NT2/D1 (cell line): ENCODE results near the gene INO80D.
A peak's percentile ranks its signal among the peaks of the same experiment; 100 is the strongest.

ENCODE experiments used
- DNase-seq: peaks from one replicate; pipeline ENCODE4 v3.0.0-alpha.2; 2011; ENCODE audit warnings: low read depth, low spot score
- H3K27me3 ChIP-seq: 2 replicates; pipeline ENCODE4 v1.6.0; 2011; ENCODE audit warnings: mild to moderate bottlenecking; ENCODE audit not compliant: insufficient read length, insufficient read depth
- H3K36me3 ChIP-seq: 2 replicates; pipeline ENCODE4 v1.6.1; 2011; ENCODE audit warnings: mild to moderate bottlenecking, low read length, mixed read lengths; ENCODE audit not compliant: insufficient read depth, insufficient read length
- H3K4me1 ChIP-seq: 2 replicates; pipeline ENCODE4 v1.5.1; 2011; ENCODE audit not compliant: insufficient read depth, insufficient read length
- H3K4me3 ChIP-seq: 2 replicates; pipeline ENCODE4 v1.5.1; 2011; ENCODE audit warnings: low read depth; ENCODE audit not compliant: insufficient read length
- H3K9ac ChIP-seq: 2 replicates; pipeline ENCODE4 v1.6.0; 2011; ENCODE audit warnings: low read depth; ENCODE audit not compliant: insufficient read length
- H3K9me3 ChIP-seq: 2 replicates; pipeline ENCODE4 v1.5.1; 2011; ENCODE audit warnings: mild to moderate bottlenecking, low read length; ENCODE audit not compliant: insufficient read depth
- SUZ12 ChIP-seq: IDR thresholded peaks from 2 replicates; pipeline ENCODE4 v1.6.1; 2011; ENCODE audit not compliant: insufficient read length, insufficient read depth; ENCODE audit errors: extremely low read depth
- YY1 ChIP-seq: IDR thresholded peaks from 2 replicates; pipeline ENCODE4 v1.6.1; 2011; ENCODE audit not compliant: insufficient read length, insufficient read depth
- ZNF274 ChIP-seq: IDR thresholded peaks from 2 replicates; pipeline ENCODE4 v1.6.1; 2011; ENCODE audit warnings: mild to moderate bottlenecking, low read depth, low read length

INO80D gene

DNA sequence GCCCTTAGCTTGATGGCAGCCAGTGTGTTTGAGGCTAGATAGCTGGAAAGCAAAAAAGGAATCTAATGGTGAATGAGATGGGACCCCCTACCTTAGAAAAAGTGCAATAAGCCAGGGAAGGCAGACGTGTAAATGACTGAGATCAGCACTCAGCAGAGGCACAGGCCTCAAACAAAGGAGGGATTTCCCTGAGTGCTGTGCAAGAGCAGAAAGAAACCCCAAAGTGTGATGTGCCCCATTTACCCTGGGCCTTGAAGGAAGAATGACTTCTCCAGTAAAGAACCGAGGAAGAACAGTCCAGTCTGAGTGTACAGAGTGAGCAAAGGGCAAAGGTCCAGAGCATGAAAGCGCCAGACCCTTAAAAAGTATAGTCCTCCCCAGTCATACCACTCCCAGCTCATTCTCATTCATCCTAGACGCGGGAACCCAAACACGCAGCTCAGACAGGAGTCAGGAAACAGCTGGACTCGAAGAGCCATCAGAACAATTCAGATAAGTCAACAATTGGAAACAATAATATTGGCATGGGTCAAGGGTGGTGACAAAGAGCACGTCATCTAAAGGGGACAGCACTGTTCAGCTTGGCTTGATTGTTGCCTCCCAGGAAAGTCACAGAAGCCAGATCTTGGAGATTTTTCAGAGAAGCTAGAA, 121.7 kb downstream of the INO80D start:
- Histone ChIP-seq H3K4me1 (peaks cover 3% of the 10 kb centered on the region), H3K27me3 (no peaks in the 10 kb centered on the region), H3K9ac (no peak overlapping the region), H3K4me3 (no peak overlapping the region), H3K36me3 (no peaks in the 10 kb centered on the region), H3K9me3 (no peaks in the 10 kb centered on the region)
- no peak for DNase-seq
- TF ChIP-seq ZNF274 (no peak), YY1 (no peak), SUZ12 (no peak)

DNA sequence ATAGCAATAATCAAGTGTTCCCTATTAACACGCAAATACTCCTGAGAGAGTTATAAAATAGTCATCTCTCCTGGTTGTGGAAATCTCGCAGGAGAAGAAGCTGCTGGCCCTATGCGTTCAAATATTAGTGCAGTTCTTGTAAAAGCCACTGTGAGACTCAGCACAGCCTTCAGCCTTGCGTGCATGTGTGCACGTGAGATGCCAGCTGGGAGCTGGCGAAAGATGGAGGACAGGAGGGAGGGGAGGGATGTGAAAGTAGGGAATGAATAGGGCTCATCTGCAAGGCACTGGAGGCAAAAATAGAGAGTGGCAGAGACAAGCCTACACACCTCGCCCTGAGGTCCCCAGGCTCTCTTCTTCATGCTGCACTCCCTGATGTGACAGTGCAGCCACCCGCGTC, 126.5 kb downstream of the INO80D start:
- no peaks in the 10 kb centered on the region for H3K4me1 ChIP-seq
- H3K9ac ChIP-seq, result no peak overlapping the region
- H3K4me3 ChIP-seq, result no peak overlapping the region
- H3K27me3 ChIP-seq, result no peaks in the 10 kb centered on the region
- H3K36me3 ChIP-seq, result no peaks in the 10 kb centered on the region
- no peak for DNase-seq
- 0 out of 2 replicates have a peak, but pooled peaks cover 4% of the 10 kb centered on the region for H3K9me3 ChIP-seq
- TF ChIP-seq YY1 (no peak), SUZ12 (no peak), ZNF274 (no peak)

DNA sequence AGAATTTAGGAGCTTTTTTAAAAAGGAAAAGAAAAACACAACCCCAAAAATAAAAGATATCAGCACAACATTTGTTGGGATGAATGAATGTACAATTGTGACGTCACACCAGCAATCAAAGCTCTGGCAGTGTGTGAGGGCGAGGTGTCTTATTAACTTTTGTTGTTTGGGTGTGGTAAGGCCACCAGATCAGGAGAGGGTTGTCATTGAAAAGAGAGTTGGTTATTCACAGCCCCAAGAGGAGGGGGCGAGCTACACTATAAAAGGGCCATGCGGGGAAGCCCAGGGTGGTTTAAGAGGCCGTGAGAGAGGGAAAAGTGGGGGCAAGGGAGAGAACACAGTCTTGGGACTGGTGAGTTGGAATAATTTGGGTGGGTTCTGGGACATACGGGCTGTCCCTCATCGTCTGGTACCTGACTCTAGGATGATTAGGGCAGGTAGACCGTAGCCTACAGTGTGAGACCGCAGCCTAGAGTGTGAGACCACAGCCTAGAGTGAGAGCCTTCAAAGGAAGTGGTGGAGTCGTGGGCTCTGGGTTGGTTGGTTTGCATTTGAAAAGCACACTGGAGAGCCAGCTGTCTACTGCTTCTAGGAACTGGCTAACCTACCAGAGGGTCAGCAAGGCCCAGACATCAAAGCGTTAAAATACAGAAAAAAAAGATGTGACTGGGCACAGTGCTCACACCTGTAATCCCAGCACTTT, 128.4 kb downstream of the INO80D start:
- H3K27me3 ChIP-seq, result no peaks in the 10 kb centered on the region
- no peaks in the 10 kb centered on the region for H3K4me1 ChIP-seq
- no peaks in the 10 kb centered on the region for H3K36me3 ChIP-seq
- DNase-seq, result peak; percentile 60
- no peak overlapping the region for H3K9ac ChIP-seq
- H3K4me3 ChIP-seq, result no peak overlapping the region
- peaks cover 15% of the 10 kb centered on the region; the same call in 1 of the 2 replicates for H3K9me3 ChIP-seq
- TF ChIP-seq YY1 (no peak), SUZ12 (no peak), ZNF274 (no peak)

DNA sequence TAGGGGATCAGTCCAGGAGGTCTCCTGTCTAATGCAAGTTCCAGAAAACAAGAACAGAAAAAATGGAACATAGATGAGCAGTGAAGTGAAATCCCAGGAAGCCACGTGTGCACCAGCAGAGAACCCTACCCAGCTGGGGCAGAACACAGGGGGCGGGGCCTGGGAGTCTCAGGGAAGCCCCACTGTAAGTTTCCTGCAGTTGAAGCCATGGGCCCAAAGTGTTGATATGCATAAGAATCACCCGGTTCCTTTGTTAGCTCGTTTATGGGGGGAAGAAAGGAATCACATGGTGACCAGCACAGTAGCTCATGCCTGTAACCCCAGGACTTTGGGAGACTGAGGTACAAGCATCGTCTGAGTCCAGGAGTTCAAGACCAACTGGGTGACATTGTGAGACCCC, 131.3 kb downstream of the INO80D start:
- H3K4me3 ChIP-seq, result no peak overlapping the region
- no peaks in the 10 kb centered on the region for H3K27me3 ChIP-seq
- peak; percentile 32 for DNase-seq
- TF ChIP-seq SUZ12 (no peak), ZNF274 (no peak), YY1 (no peak)
- H3K4me1 ChIP-seq, result no peaks in the 10 kb centered on the region
- H3K9me3 ChIP-seq, result peaks cover 22% of the 10 kb centered on the region; the same call in 1 of the 2 replicates
- no peaks in the 10 kb centered on the region for H3K36me3 ChIP-seq
- no peak overlapping the region for H3K9ac ChIP-seq

DNA sequence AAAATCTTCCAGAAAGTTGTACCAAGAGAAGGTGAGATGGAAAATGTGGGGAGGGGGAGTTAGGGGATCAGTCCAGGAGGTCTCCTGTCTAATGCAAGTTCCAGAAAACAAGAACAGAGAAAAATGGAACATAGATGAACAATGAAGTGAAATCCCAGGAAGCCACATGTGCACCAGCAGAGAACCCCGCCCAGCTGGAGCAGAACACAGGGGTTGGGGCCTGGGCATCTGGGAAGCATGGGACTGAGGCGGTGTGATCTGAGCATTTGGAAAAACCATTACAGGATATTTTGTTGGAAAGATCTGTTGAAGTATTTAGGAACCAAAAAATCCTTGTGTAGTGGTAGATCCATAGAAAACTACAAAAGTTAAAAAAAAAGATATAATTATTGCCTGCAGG, 133.7 kb downstream of the INO80D start:
- H3K4me3 ChIP-seq, result no peak overlapping the region
- H3K4me1 ChIP-seq, result peaks cover 2% of the 10 kb centered on the region
- no peak for TF ChIP-seq ZNF274
- TF ChIP-seq YY1, result no peak
- no peak for TF ChIP-seq SUZ12
- H3K36me3 ChIP-seq, result no peaks in the 10 kb centered on the region
- no peak for DNase-seq
- no peaks in the 10 kb centered on the region for H3K27me3 ChIP-seq
- H3K9me3 ChIP-seq, result peaks cover 22% of the 10 kb centered on the region; the same call in 1 of the 2 replicates
- H3K9ac ChIP-seq, result no peak overlapping the region

DNA sequence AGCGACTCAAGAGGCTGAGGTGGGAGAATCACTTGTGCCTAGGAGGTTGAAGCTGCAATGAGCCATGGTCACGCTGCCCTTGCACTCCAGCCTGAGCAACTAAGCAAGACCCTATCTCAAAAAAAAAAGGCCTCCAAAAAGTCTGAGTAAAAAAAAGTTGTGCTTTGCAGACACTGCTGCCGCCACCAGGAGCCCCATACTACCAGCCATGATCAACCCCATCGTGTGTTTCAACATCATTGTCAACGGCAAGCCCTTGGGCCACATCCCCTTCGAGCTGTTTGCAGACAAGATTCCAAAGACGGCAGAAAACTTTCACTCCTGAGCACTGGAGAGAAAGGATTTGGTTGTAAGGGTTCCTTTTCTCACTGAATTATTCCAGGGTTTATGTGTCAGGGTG, 137.1 kb downstream of the INO80D start:
- DNase-seq, result no peak
- peaks cover 14% of the 10 kb centered on the region; the same call in 1 of the 2 replicates for H3K9me3 ChIP-seq
- no peak overlapping the region for H3K9ac ChIP-seq
- H3K4me3 ChIP-seq, result no peak overlapping the region
- no peaks in the 10 kb centered on the region for H3K36me3 ChIP-seq
- H3K27me3 ChIP-seq, result no peaks in the 10 kb centered on the region
- peaks cover 11% of the 10 kb centered on the region for H3K4me1 ChIP-seq
- no peak for TF ChIP-seq ZNF274
- TF ChIP-seq YY1, result no peak
- TF ChIP-seq SUZ12, result no peak

DNA sequence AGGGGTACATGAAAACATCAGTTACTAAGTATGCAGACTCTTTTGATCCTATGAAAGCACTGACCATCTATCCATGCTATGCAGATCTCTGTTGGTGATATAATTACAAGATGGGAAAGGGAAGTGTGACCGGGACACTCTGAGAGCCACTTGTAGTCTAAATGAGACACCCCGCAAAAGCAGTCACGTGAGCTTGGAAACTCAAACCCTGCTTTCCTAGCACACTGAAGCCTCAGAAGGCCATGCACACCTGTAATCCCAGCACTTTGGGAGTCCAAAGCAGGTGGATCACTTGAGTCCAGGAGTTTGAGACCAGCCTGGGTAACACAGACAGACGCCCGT, 137.5 kb downstream of the INO80D start:
- TF ChIP-seq ZNF274, result no peak
- no peak for TF ChIP-seq SUZ12
- TF ChIP-seq YY1, result no peak
- Histone ChIP-seq H3K4me3 (no peak overlapping the region), H3K9ac (no peak overlapping the region), H3K27me3 (no peaks in the 10 kb centered on the region), H3K9me3 (peaks cover 10% of the 10 kb centered on the region; the same call in 1 of the 2 replicates), H3K4me1 (peaks cover 11% of the 10 kb centered on the region), H3K36me3 (no peaks in the 10 kb centered on the region)
- no peak for DNase-seq
